Breast epithelium (tissue), 4 donors: Measurements from ENCODE around the gene ZNF587. TPM values are rescaled to one million over a fixed set of nuclear protein-coding genes. Genes with fewer than 3 reads are reported as not detected.
A peak's percentile ranks its signal among the peaks of the same experiment; 100 is the strongest.
"Not testable (repeated sequence)": the region's sequence is repeated elsewhere in the genome, so short reads cannot be mapped to it uniquely, and the experiment has no call there.

ENCODE experiments used
- DNase-seq, 2 donors: peaks; one replicate each; pipeline ENCODE4 v3.0.0-alpha.2; 2019; ENCODE audit warnings: low spot score in 2 of 2
- H3K27ac ChIP-seq, 2 donors: fragments of 200-600 bp; sonication (generic) in 1 of 2; one replicate each; pipeline ENCODE4 v1.5.1; 2016 to 2019; ENCODE audit warnings: mild to moderate bottlenecking in 1 of 2
- H3K27me3 ChIP-seq, 2 donors: fragments of 200-600 bp; sonication (generic) in 1 of 2; one replicate each; pipeline versions ENCODE4 v1.5.1 to v1.6.0; 2017 to 2019; ENCODE audit warnings: control low read depth in 1 of 2, mild to moderate bottlenecking in 1 of 2
- H3K36me3 ChIP-seq: fragments of 200-600 bp; one replicate; pipeline ENCODE4 v1.5.1; 2019
- H3K4me1 ChIP-seq, 2 donors: fragments of 200-600 bp; sonication (generic); one replicate each; pipeline ENCODE4 v1.5.1; 2016 to 2019; ENCODE audit warnings: control low read depth in 1 of 2
- H3K4me3 ChIP-seq, 3 donors: fragments of 200-600 bp; sonication (generic); 1 replicate in 2 of 3; 2 replicates in 1 of 3; pipeline ENCODE4 v1.5.1; 2016 to 2019; ENCODE audit warnings: mild to moderate bottlenecking in 3 of 3, moderate library complexity in 2 of 3
- H3K9me3 ChIP-seq, 2 donors: fragments of 200-600 bp; sonication (generic) in 1 of 2; one replicate each; pipeline ENCODE4 v1.5.1; 2016 to 2019; ENCODE audit warnings: control low read depth in 1 of 2
- POLR2A ChIP-seq: fragments of 450-650 bp; IDR thresholded peaks from one replicate; pipeline ENCODE4 v1.6.1; 2016; ENCODE audit warnings: antibody characterized with exemption, mild to moderate bottlenecking, moderate library complexity
- POLR2AphosphoS5 ChIP-seq, 3 donors: sonication (generic); formaldehyde crosslinking; IDR thresholded peaks; one replicate each; pipeline ENCODE4 v1.6.1; 2017; ENCODE audit warnings: antibody characterized with exemption in 3 of 3
- intact Hi-C: fragments of 100-400 bp; cut with DNase I; formaldehyde crosslinking; loops from one replicate; pipeline ENCODE4 v1.15.1; 2023; ENCODE audit warnings: low total_unique reads
- total RNA-seq, 3 donors: library from RNA; depleted of rRNA; stranded (reverse); fragments of >200 nt; gene quantifications; one replicate each; pipeline ENCODE4 v1.1.0, GENCODE V29; 2016
- TF ChIP-seq, protein P1 (sequence below), 3 donors: fragments of 450-650 bp; IDR thresholded peaks; one replicate each; pipeline ENCODE4 v1.5.1; 2016 to 2017; ENCODE audit warnings: antibody characterized with exemption in 3 of 3, mild to moderate bottlenecking in 3 of 3, moderate library complexity in 3 of 3

ZNF587 gene
- total RNA-seq, 3 donors from 2014 or later = 14.4 to 45.4 (median 35.1) TPM

DNA sequence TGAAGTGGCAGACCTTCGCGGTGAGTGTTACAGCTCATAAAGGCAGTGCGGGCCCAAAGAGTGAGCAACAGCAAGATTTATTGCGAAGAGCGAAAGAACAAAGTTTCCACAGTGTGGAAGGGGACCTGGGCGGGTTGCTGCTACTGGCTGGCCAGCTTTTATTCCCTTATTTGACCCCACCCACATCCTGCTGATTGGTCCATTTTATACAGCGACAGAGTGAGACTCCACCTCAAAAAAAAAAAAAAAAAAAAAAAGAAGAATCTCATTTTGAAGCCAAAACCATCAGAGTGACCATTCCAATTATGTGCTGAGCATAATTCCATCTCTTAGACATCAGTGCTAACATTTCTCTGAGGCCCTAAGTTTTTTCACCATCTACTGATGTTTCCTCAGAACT lies 33.0 kb upstream of the ZNF587 start:
- no peak for DNase-seq

DNA sequence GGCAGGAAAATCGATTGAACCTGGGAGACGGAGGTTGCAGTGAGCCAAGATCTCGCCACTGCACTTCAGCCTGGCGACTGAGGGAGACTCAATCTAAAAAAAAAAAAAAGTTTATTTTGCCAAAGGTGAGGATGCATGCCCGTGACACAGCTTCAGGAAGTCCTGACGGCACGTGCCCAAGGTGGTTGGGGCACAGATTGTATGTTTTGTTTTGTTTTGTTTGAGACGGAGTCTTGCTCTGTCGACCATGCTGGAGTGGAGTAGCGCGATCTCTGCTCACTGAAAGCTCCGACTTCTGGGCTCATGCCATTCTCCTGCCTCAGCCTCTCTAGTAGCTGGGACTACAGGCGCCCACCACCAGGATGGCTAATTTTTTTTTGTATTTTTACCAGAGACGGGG lies 31.7 kb upstream of the ZNF587 start:
- TF ChIP-seq POLR2AphosphoS5 (IDR thresholded peaks at IDR 0.05) = no peak
- TF ChIP-seq, protein P1, sequence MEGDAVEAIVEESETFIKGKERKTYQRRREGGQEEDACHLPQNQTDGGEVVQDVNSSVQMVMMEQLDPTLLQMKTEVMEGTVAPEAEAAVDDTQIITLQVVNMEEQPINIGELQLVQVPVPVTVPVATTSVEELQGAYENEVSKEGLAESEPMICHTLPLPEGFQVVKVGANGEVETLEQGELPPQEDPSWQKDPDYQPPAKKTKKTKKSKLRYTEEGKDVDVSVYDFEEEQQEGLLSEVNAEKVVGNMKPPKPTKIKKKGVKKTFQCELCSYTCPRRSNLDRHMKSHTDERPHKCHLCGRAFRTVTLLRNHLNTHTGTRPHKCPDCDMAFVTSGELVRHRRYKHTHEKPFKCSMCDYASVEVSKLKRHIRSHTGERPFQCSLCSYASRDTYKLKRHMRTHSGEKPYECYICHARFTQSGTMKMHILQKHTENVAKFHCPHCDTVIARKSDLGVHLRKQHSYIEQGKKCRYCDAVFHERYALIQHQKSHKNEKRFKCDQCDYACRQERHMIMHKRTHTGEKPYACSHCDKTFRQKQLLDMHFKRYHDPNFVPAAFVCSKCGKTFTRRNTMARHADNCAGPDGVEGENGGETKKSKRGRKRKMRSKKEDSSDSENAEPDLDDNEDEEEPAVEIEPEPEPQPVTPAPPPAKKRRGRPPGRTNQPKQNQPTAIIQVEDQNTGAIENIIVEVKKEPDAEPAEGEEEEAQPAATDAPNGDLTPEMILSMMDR (IDR thresholded peaks at IDR 0.05) = no peak
- H3K36me3 ChIP-seq = no peaks in the 10 kb centered on the region
- H3K27ac ChIP-seq = no peak overlapping the region
- H3K4me3 ChIP-seq = no peak overlapping the region
- peaks cover 0 to 7% of the 10 kb centered on the region in 2 donors for H3K4me1 ChIP-seq
- H3K27me3 ChIP-seq = no peaks in the 10 kb centered on the region
- intact Hi-C loops = no loop called here
- no peak for DNase-seq
- H3K9me3 ChIP-seq = no peaks in the 10 kb centered on the region

More for the DNA sequence above, 33.0 kb upstream of the ZNF587 start:
- Histone ChIP-seq H3K36me3 (no peaks in the 10 kb centered on the region), H3K4me1 (peaks cover 0 to 7% of the 10 kb centered on the region in 2 donors), H3K27ac (no peak overlapping the region), H3K9me3 (no peaks in the 10 kb centered on the region), H3K27me3 (no peaks in the 10 kb centered on the region), H3K4me3 (no peak overlapping the region)
- intact Hi-C loops = no loop called here
- TF ChIP-seq, protein P1 (IDR thresholded peaks at IDR 0.05) = no peak
- TF ChIP-seq POLR2A (no peak), POLR2AphosphoS5 (IDR thresholded peaks at IDR 0.05) (no peak)

DNA sequence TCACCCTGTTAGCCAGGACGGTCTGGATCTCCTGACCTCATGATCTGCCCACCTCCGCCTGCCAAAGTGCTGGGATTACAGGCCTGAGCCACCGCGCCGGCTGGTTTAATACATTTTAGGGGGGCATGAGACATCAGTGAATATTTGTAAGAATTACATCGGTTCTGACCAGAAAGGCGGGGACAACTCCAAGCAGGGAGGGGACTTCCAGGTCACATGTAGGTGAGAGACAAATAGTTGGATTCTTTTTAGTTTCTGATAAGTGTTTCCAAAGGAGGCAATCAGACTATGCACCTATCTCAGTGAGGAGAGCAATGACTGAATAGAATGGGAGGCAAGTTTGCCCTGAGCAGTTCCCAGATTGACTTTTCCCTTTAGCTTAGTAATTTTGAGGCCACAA lies 31.3 kb upstream of the ZNF587 start:
- H3K4me3 ChIP-seq = no peak overlapping the region
- no peak for TF ChIP-seq POLR2AphosphoS5 (IDR thresholded peaks at IDR 0.05)
- TF ChIP-seq, protein P1 (IDR thresholded peaks at IDR 0.05) = no peak
- no peak for TF ChIP-seq POLR2A
- peaks cover 0 to 7% of the 10 kb centered on the region in 2 donors for H3K4me1 ChIP-seq
- no peak for DNase-seq
- no peaks in the 10 kb centered on the region for H3K9me3 ChIP-seq
- H3K36me3 ChIP-seq = no peaks in the 10 kb centered on the region
- intact Hi-C loops = no loop called here
- H3K27me3 ChIP-seq = no peaks in the 10 kb centered on the region
- no peak overlapping the region for H3K27ac ChIP-seq

DNA sequence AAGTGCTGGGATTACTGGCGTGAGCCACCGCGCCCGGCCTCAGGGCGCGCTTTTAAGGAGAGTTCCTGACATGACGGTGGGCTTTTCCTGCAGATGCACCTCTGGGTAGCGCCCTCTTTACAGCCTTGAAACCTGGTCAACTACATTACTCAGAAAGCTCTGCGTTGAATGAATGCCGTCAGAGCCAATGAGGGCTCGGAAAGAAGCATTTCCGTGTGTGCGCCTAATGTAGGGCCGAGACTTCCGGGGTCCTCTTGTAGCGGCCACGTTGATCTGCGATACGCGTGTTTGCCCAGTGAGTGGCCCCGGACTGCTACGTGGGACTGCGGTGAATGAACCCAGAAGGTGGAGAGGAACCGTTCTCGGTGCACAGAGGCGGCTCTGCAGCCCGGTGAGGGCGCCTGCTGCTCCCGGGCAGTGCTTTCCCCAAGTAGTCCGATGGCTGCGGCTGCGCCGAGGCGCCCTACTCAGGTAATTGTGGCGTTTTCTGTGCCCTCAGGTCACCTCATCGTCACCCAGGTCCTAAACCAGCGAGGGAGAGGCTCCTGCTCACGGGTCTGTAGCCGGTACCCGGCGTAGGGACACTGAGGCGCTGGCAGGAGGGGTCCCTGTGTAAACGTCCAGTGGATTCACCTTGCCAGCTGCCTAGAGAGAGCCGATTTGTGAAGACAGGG lies 30.0 kb upstream of the ZNF587 start:
- no peaks in the 10 kb centered on the region for H3K9me3 ChIP-seq
- peaks cover 0 to 7% of the 10 kb centered on the region in 2 donors for H3K4me1 ChIP-seq
- no peaks in the 10 kb centered on the region for H3K27me3 ChIP-seq
- intact Hi-C loops = no loop called here
- H3K4me3 ChIP-seq = peak overlapping the region; percentile 87 to 95 (median 87)
- no peaks in the 10 kb centered on the region for H3K36me3 ChIP-seq
- peak; percentile 73 to 77 for DNase-seq
- no peak for TF ChIP-seq POLR2A
- TF ChIP-seq, protein P1 (IDR thresholded peaks at IDR 0.05) = no peak
- peak in 2 of 3 donors; percentile 22 to 82 for TF ChIP-seq POLR2AphosphoS5 (IDR thresholded peaks at IDR 0.05)
- H3K27ac ChIP-seq = peak overlapping the region; percentile 86 to 87

DNA sequence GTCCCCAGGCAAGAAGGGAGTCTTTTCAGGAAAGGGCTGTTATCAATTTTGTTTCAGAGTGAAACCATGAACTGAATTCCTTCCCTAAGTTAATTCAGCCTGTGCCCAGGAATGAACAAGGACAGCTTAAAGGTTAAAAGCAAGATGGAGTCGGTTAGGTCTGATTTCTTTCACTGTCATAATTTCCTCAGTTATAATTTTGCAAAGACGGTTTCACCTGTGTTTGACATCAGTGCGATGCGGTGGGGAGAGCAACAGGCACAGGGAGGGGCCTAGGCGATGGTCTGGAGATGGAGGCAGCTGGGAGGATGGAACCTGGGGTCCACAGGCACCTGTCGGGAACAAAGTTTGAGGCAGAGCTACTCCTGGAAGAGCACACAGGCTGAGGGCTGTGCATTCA lies 29.1 kb upstream of the ZNF587 start:
- peak overlapping the region in 1 of 2 donors; percentile 87 for H3K27ac ChIP-seq
- H3K9me3 ChIP-seq = no peaks in the 10 kb centered on the region
- H3K4me1 ChIP-seq = peaks cover 0 to 7% of the 10 kb centered on the region in 2 donors
- no peaks in the 10 kb centered on the region for H3K27me3 ChIP-seq
- TF ChIP-seq, protein P1 (IDR thresholded peaks at IDR 0.05) = no peak
- TF ChIP-seq POLR2A = no peak
- no peak for TF ChIP-seq POLR2AphosphoS5 (IDR thresholded peaks at IDR 0.05)
- DNase-seq = no peak
- intact Hi-C loops = no loop called here
- no peaks in the 10 kb centered on the region for H3K36me3 ChIP-seq
- H3K4me3 ChIP-seq = peak overlapping the region; percentile 87 to 95 (median 87)

DNA sequence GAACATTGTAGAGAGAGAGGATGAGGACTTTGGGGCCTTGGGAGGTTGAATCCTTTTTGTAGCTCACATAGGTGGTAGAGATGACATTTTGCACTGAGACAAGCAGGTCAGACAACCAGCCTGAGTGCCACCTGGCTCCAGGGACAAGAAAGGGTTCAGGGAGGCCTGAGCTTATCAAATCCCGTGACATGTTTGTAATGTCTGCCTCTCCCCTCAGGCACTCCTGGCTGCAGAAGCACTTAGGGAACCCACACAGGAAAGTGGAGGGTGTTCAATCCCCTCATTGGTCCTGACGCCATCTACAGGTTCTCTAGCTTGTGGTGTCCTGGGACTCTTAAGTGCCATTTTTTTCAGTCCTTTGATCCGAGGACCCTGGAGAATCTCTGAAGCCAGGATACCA lies 28.6 kb upstream of the ZNF587 start:
- peak overlapping the region in 1 of 3 donors; percentile 95 for H3K4me3 ChIP-seq
- H3K9me3 ChIP-seq, H3K27ac ChIP-seq, H3K36me3 ChIP-seq, H3K4me1 ChIP-seq, intact Hi-C loops, DNase-seq, H3K27me3 ChIP-seq: not testable (repeated sequence)

DNA sequence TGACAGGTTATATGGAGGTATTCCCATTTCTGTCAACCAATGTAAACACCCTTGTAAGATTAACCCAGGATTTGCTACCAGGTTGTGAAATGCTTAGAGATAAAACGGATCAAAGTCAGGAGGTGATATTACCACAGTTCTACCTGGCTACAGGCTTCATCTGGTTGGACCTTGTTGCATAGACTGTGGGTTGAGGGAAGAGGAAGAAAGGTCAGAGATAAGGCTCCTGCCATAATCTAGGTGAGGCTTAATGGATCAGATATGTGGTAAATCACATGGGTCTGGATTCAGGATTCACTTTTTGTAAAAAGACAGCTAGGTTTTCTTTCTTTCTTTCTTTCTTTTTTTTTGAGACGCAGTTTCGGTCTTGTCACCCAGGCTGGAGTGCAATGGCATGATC lies 28.2 kb upstream of the ZNF587 start:
- intact Hi-C loops, H3K9me3 ChIP-seq, DNase-seq, H3K27me3 ChIP-seq, H3K4me1 ChIP-seq, H3K36me3 ChIP-seq, H3K27ac ChIP-seq, H3K4me3 ChIP-seq: not testable (repeated sequence)

DNA sequence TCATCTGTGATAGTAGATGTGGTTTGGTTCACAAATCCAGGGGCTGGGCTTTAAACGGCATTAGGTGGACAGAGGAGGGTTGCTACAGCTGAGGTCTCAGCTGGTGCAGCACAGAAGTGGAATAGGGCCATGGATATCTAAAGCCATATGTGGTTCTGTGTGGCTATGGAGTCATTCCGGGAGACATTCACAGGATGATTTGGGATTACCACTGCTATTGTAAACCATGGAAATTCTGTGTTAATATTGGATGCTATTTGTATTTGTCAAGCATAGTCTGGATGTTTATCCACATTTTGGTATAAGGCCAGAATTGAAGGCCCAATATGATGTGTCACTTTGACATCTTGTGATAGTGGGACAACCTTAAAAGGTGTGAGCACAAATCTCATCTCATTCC lies 26.5 kb upstream of the ZNF587 start:
- H3K36me3 ChIP-seq, H3K27ac ChIP-seq, H3K4me3 ChIP-seq, intact Hi-C loops, H3K27me3 ChIP-seq, H3K4me1 ChIP-seq, DNase-seq, H3K9me3 ChIP-seq: not testable (repeated sequence)
